Fibroblast of skin of left biceps (primary cell): ENCODE measurements around the gene SEC24B.

Experiments used
- DNase-seq, 2 experiments: peaks; one replicate each; pipeline ENCODE4 v3.0.0-alpha.2; 2013; ENCODE audit warnings: low read depth in 2 of 2

The SEC24B gene

GRCh38 chr4:109433205-109434006 lies at the start of gene SEC24B:
Gene SEC24B (plus strand): TSS chr4:109433815. CDS start chr4:109433870, 55 bp downstream.
- peak; percentile 37 to 45 for DNase-seq

DNA sequence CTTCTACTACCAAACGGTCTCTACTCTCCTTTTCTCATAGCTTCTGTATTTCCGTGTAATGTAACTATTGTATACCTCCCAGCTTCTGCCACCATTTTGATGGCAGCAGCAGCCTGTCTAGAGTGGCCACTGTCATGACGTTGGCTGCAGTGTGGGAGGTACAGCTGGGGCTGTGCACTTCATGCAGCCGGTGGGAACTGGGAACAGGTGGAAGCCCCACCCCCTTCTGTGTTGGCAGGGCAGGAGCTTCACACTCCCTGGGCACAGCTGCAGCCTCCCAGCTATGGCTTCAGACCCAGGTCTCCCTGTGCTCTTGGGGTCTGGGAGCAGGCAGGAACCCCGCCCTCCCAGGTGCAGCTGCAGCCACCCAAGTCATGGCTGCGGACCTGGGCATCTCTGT lies 49.8 kb upstream of the SEC24B start:
- DNase-seq, result no peak

DNA sequence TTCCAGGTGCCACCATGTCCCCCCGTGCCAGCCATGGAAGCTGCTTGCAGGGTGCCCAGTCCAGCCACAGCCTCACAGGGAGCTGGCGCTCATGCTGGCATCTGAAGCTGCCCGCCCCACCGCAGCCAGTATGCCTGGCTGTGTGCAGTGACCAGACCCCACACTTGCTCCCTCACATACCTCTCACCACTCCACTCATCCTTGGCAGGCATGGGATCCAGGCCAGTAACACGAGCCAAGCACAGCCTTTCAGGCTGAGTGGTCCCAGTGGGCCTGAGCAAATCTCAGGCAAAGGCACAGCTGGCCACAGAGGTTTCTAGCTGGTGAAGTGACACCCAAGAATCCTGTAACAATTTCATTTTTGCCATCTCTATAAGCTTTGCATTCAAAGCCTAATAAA lies 48.4 kb upstream of the SEC24B start:
- no peak for DNase-seq

DNA sequence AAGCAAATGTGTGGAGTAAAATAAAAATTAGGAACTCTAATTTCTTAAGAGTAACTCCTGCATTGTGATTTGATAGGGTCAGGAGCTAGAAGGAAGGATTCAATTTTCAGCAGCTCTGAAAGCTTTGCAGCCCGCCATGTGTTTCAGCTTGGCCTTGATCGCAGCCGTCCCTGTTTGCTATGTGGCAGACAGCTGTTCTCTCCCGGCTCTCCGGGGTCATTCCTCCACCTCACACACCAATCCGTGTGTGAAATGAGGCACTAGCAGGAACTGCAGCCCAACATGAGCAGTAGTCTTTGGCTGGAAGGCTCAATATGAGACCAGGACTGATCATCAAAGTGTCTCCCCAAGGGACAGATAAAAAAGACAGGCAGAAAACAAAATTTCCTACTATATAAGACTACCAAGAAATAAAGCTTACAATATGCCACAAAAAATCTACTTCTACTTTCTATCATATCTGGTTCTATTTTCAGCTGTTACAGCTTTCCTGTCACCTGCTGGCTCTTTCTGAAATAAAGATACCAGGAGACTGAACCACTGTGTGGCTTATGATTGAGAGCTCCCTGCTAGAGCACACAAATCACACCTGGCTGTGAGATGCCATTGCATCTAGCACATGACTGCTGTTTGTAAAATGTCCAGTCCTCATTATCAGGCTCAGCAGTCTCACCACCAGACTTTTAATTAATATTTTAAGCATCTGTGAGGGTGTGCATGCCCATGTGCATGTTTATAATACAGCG lies 44.1 kb upstream of the SEC24B start:
- no peak for DNase-seq

GRCh38 chr4:109390115-109390768 lies 43.4 kb upstream of the SEC24B start:
- no peak for DNase-seq

- no peak for DNase-seq
Measured at GRCh38 chr4:109395694-109396093, 37.9 kb upstream of the SEC24B start.

- no peak for DNase-seq
Measured at GRCh38 chr4:109398928-109399327, 34.7 kb upstream of the SEC24B start.

- peak; percentile 19 to 34 for DNase-seq
Measured at GRCh38 chr4:109406337-109406931, 27.2 kb upstream of the SEC24B start.

- DNase-seq, result no peak
Measured at GRCh38 chr4:109407027-109407737, 26.4 kb upstream of the SEC24B start.

- DNase-seq, result no peak
Measured at GRCh38 chr4:109408711-109409110, 24.9 kb upstream of the SEC24B start.

GRCh38 chr4:109410226-109410625 lies 23.4 kb upstream of the SEC24B start:
- no peak for DNase-seq

DNA sequence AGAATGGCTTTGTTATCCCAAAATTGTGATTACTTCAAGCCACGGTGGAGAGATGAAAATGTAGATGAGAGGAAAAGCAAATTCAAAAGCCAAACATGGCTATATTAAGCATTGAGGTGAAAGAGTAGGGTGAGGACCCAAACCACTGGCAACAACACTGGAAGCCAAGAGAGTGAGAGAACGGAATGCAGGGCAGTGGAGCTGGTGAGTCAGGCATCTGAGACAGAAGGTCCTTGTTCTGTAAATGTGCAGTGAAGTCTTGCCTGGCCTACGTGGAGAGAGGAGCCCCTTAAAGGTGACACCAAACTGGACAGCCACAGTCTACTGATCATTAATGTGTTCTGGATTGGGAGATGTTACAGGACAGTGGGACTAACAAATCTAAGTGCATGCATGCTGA lies 22.8 kb upstream of the SEC24B start:
- DNase-seq, result no peak

DNA sequence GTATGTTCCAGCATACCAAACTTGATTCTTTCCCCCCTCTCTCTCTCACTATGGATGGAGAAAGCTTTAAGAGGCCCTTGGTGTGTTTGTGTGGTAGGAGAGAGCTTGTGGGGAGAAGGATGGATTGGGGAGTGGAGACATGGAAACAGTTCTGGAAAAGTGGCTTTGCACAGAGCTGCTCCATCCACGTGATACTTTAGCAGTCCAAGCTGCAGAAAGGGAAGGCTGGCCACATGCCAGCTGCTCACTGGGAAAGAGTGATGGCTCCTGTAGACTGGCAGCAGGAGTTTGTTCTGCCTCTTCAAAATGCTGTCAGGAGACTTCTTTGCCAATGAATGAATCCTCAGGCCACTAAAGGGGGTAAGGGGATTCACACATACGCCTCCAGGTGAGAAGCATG lies 21.7 kb upstream of the SEC24B start:
- DNase-seq, result no peak

DNA sequence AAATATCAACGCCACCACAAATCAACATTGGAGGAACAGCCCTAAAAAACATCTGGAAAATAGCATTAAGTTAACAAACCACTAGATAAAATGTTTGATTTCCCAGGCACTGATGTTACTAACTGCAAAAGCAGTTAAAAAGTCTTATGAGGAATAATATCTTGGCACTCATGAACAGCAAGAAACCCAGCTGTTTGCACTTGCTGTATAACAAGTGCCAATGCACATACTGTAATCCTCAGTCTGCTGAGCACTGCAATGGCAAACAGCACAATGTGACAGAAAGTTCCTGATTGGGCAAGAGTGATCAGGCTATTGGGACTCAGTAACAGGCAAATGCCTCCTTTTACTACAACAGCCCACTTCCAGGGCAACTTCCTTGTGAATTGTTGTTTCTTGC lies 20.8 kb upstream of the SEC24B start:
- DNase-seq, result no peak

DNA sequence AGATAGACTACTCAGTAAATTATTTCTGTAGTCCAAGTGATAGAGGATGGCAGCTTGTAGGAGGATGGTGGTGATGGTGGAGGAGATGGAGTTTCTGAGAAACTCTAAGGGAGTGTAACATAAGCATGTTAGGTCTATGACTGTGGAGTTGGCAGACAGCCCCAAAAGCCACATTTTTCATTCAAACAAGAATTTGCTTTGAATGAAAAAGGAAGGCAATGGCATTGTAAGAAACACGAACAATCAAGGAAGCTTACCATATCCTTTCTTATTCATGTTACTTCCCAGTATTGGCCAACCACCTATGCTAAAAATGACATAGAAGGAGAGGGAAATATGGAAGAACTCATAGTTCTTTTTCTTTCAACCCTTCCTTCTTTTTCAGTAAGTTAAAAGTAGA lies 18.7 kb upstream of the SEC24B start:
- DNase-seq, result no peak

- no peak for DNase-seq
Measured at GRCh38 chr4:109418588-109418987, 15.0 kb upstream of the SEC24B start.

GRCh38 chr4:109419679-109420078 lies 13.9 kb upstream of the SEC24B start:
- DNase-seq, result no peak

GRCh38 chr4:109424093-109424841 lies 9.3 kb upstream of the SEC24B start:
- no peak for DNase-seq

DNA sequence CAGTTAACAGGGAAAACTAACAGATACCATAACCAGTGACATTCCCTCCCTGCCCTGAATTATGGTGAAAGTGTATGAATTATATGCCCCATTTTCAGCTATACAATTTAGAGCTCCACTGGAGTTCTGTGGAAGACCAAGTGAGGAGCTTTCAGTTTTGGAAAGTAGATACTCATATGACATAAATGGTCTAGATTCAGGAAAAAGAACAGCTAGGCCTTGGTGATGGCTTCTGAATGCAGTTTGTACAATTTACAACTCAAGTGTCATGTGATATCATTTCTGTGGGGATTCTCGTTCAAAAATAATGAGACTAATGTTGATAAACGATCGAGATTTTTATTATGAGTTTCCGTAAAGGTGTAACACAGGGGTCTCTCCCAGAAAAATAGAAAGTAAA lies 8.2 kb upstream of the SEC24B start:
- DNase-seq, result no peak

DNA sequence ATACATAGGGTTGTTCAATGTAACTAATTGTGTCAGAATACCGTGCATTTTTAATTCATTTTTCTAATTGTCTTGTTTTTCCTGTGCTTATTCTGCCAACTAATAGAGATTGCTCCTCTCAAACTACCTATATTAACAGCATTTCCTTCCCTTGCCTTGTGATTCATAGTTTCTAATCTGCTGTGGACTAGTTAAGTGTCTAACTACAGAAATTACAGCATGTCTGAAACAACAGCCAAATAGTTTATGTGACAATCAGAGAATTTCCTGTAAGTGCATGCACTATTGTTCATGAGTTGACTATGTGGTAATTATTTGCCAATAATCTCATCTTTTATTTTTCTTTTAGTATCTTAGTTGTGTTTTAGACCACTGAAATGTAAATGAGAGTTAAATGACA lies 4.1 kb upstream of the SEC24B start:
- no peak for DNase-seq

GRCh38 chr4:109432203-109432602 lies 1.4 kb upstream of the SEC24B start:
- no peak for DNase-seq
